ENCODE results near the gene PEX16. TPM values are rescaled to one million over a fixed set of nuclear protein-coding genes. Genes with fewer than 3 reads are reported as not detected.

PEX16 gene
- total RNA-seq, 4 donors from 2014 or later: 31.3 to 111 (median 51.9) TPM

DNA sequence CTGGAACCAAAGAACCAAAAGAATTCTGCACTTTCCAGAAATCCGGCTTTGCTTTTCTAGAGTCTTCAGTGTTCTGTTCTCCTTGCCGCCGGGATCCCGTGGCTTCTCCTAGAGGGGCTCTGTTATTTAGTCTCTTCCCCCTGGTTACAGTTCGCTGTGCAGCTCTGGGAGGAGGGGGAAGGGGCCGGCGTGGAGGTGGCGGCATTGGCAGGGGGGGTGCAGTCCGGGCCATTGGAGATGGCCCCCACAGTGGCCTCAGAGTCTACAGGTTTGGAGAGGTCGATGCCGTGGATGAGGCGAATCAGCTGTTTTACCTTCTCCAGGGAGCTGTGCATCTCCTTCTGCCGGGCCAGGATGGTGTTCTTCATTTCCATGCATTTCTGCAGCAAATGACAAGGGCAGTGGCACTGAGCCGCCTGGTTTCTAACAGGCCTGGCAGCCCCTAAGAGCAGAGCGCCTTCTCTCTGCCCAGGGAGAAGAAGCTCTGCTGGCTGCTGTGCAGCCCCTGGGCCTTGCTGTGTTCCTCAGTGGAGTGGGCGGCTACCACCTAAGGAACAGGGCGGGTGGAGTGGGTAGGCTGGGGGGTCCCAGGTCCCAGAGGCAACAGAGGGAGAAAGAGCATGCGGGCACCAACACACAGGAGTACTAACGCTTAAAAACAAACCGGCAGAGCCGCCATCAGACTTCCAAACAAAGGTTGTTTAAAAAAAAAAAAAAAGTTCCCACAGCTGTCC is 16.3 kb upstream of the PEX16 start:
- intact Hi-C loops (cut with DNase I; ENCODE audit: low total_unique reads): no loop called here
- in situ Hi-C loops (cut with MboI; ENCODE audit: low pct_ligation_motif_present in 1 of 4, low pct_unique_long_range_greater_than_20kb in 1 of 4, low sequenced_read_pairs in 3 of 4): no loop called here
- Histone ChIP-seq H3K27me3 (no peaks in the 10 kb centered on the region), H3K36me3 (peaks cover 0 to 37% (median 15%) of the 10 kb centered on the region in 4 donors), H3K4me1 (peaks cover 7 to 14% (median 11%) of the 10 kb centered on the region in 4 donors), H3K27ac (no peak overlapping the region), H3K9me3 (no peaks in the 10 kb centered on the region), H3K4me3 (no peak overlapping the region)
- DNase-seq: no peak
- WGBS, 2 donors (ENCODE audit: low coverage in 1 of 2): 87 to 89% methylated on average over 6 to 21 of the region's 21 CpGs
- TF ChIP-seq EP300 (IDR thresholded peaks at IDR 0.05; ENCODE audit: low read depth) (no peak), POLR2A (IDR thresholded peaks at IDR 0.05) (no peak), POLR2AphosphoS5 (IDR thresholded peaks at IDR 0.05) (no peak)
- TF ChIP-seq, protein P1, sequence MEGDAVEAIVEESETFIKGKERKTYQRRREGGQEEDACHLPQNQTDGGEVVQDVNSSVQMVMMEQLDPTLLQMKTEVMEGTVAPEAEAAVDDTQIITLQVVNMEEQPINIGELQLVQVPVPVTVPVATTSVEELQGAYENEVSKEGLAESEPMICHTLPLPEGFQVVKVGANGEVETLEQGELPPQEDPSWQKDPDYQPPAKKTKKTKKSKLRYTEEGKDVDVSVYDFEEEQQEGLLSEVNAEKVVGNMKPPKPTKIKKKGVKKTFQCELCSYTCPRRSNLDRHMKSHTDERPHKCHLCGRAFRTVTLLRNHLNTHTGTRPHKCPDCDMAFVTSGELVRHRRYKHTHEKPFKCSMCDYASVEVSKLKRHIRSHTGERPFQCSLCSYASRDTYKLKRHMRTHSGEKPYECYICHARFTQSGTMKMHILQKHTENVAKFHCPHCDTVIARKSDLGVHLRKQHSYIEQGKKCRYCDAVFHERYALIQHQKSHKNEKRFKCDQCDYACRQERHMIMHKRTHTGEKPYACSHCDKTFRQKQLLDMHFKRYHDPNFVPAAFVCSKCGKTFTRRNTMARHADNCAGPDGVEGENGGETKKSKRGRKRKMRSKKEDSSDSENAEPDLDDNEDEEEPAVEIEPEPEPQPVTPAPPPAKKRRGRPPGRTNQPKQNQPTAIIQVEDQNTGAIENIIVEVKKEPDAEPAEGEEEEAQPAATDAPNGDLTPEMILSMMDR (IDR thresholded peaks at IDR 0.05): no peak

GRCh38 chr11:45933131-45933831 is 15.6 kb upstream of the PEX16 start:
- Histone ChIP-seq H3K36me3 (peaks cover 0 to 37% (median 15%) of the 10 kb centered on the region in 4 donors), H3K27me3 (no peaks in the 10 kb centered on the region), H3K4me1 (peaks cover 7 to 14% (median 11%) of the 10 kb centered on the region in 4 donors), H3K9me3 (no peaks in the 10 kb centered on the region), H3K4me3 (no peak overlapping the region), H3K27ac (no peak overlapping the region)
- no peak for DNase-seq
- intact Hi-C loops (cut with DNase I; ENCODE audit: low total_unique reads) (no loop called here), in situ Hi-C loops (cut with MboI; ENCODE audit: low pct_ligation_motif_present in 1 of 4, low pct_unique_long_range_greater_than_20kb in 1 of 4, low sequenced_read_pairs in 3 of 4) (no loop called here)
- TF ChIP-seq POLR2A (IDR thresholded peaks at IDR 0.05) (no peak), EP300 (IDR thresholded peaks at IDR 0.05; ENCODE audit: low read depth) (no peak), POLR2AphosphoS5 (IDR thresholded peaks at IDR 0.05) (no peak)
- TF ChIP-seq, protein P1 (IDR thresholded peaks at IDR 0.05): no peak
- 72 to 77% methylated on average over 6 to 15 of the region's 15 CpGs for WGBS, 2 donors (ENCODE audit: low coverage in 1 of 2)

- Histone ChIP-seq H3K9me3 (no peaks in the 10 kb centered on the region), H3K36me3 (peaks cover 0 to 30% (median 15%) of the 10 kb centered on the region in 4 donors), H3K4me1 (peaks cover 7 to 14% (median 11%) of the 10 kb centered on the region in 4 donors), H3K4me3 (no peak overlapping the region), H3K27me3 (no peaks in the 10 kb centered on the region), H3K27ac (no peak overlapping the region)
- intact Hi-C loops (cut with DNase I; ENCODE audit: low total_unique reads): no loop called here
- whole genome bisulfite sequencing, 2 donors (ENCODE audit: low coverage in 1 of 2): 95% methylated on average over 4 to 8 of the region's 8 CpGs
- in situ Hi-C loops (cut with MboI; ENCODE audit: low pct_ligation_motif_present in 1 of 4, low pct_unique_long_range_greater_than_20kb in 1 of 4, low sequenced_read_pairs in 3 of 4): no loop called here
- TF ChIP-seq POLR2AphosphoS5 (IDR thresholded peaks at IDR 0.05): no peak
- no peak for TF ChIP-seq POLR2A (IDR thresholded peaks at IDR 0.05)
- no peak for DNase-seq
Measured at GRCh38 chr11:45932217-45932616, 14.5 kb upstream of the PEX16 start.

- H3K9me3 ChIP-seq: no peaks in the 10 kb centered on the region
- H3K4me1 ChIP-seq: peaks cover 7 to 14% (median 11%) of the 10 kb centered on the region in 4 donors
- no peak overlapping the region for H3K4me3 ChIP-seq
- peaks cover 0 to 29% (median 13%) of the 10 kb centered on the region in 4 donors for H3K36me3 ChIP-seq
- TF ChIP-seq, protein P1 (IDR thresholded peaks at IDR 0.05): no peak
- TF ChIP-seq POLR2AphosphoS5 (IDR thresholded peaks at IDR 0.05) (no peak), EP300 (IDR thresholded peaks at IDR 0.05; ENCODE audit: low read depth) (no peak), POLR2A (IDR thresholded peaks at IDR 0.05) (no peak)
- in situ Hi-C loops (cut with MboI; ENCODE audit: low pct_ligation_motif_present in 1 of 4, low pct_unique_long_range_greater_than_20kb in 1 of 4, low sequenced_read_pairs in 3 of 4) (no loop called here), intact Hi-C loops (cut with DNase I; ENCODE audit: low total_unique reads) (no loop called here)
- no peak for DNase-seq
- 93% methylated on average over 10 of the region's 10 CpGs; no CpG with 5 or more reads in 1 of the 2 donors for WGBS, 2 donors (ENCODE audit: low coverage in 1 of 2)
- H3K27me3 ChIP-seq: no peaks in the 10 kb centered on the region
- no peak overlapping the region for H3K27ac ChIP-seq
Measured at GRCh38 chr11:45931739-45932138, 14.1 kb upstream of the PEX16 start.
